H9 (cell line): ENCODE measurements around the gene PBX1. TPM values are rescaled to one million over a fixed set of nuclear protein-coding genes. Genes with fewer than 3 reads are reported as not detected.

Source experiments
- DNase-seq: peaks from one replicate; pipeline ENCODE4 v3.0.0-alpha.2; 2017
- H2AFZ ChIP-seq: one replicate; pipeline ENCODE4 v1.6.1; 2013; ENCODE audit warnings: mild to moderate bottlenecking, low read length, control low read depth, moderate library complexity
- H2AK5ac ChIP-seq: 2 replicates; pipeline ENCODE4 v1.6.1; 2013; ENCODE audit warnings: low read length, control low read depth, mixed read lengths; ENCODE audit not compliant: insufficient read length
- H2BK120ac ChIP-seq: one replicate; pipeline ENCODE4 v1.6.1; 2013; ENCODE audit warnings: low read depth, mild to moderate bottlenecking, low read length, control low read depth, inconsistent platforms; ENCODE audit not compliant: poor library complexity, severe bottlenecking
- H2BK12ac ChIP-seq: 2 replicates; pipeline ENCODE4 v1.6.1; 2013; ENCODE audit warnings: low read length, control low read depth, mixed read lengths, low read depth; ENCODE audit not compliant: insufficient read length
- H2BK15ac ChIP-seq: 2 replicates; pipeline ENCODE4 v1.6.1; 2013; ENCODE audit warnings: low read depth, low read length, control low read depth
- H2BK20ac ChIP-seq: one replicate; pipeline ENCODE4 v1.6.1; 2013; ENCODE audit warnings: low read depth, mild to moderate bottlenecking, low read length, control low read depth, inconsistent platforms; ENCODE audit not compliant: poor library complexity, severe bottlenecking
- H2BK5ac ChIP-seq: 2 replicates; pipeline ENCODE4 v1.6.1; 2013; ENCODE audit warnings: low read length, control low read depth, mixed read lengths; ENCODE audit not compliant: insufficient read length
- H3K14ac ChIP-seq: 2 replicates; pipeline ENCODE4 v1.6.1; 2013; ENCODE audit warnings: low read length, control low read depth; ENCODE audit not compliant: insufficient read depth
- H3K18ac ChIP-seq: 2 replicates; pipeline ENCODE4 v1.6.1; 2013; ENCODE audit warnings: low read depth, mild to moderate bottlenecking, mixed read lengths, low read length, control low read depth; ENCODE audit not compliant: insufficient read length
- H3K23ac ChIP-seq: 2 replicates; pipeline ENCODE4 v1.6.1; 2013; ENCODE audit warnings: low read length, control low read depth, mixed read lengths, low read depth; ENCODE audit not compliant: insufficient read length
- H3K23me2 ChIP-seq: 2 replicates; pipeline ENCODE4 v1.6.1; 2013; ENCODE audit warnings: low read depth, mild to moderate bottlenecking, mixed read lengths, low read length, control low read depth; ENCODE audit not compliant: insufficient read length, poor library complexity, severe bottlenecking
- H3K27ac ChIP-seq: 2 replicates; pipeline ENCODE4 v1.5.1; 2013; ENCODE audit warnings: low read length, control low read depth, mixed read lengths, low read depth; ENCODE audit not compliant: insufficient read length
- H3K27me3 ChIP-seq: 2 replicates; pipeline ENCODE4 v1.6.1; 2013; ENCODE audit warnings: low read length, control low read depth, inconsistent platforms; ENCODE audit not compliant: insufficient read depth
- H3K4ac ChIP-seq: 2 replicates; pipeline ENCODE4 v1.6.1; 2013; ENCODE audit warnings: low read depth, mild to moderate bottlenecking, control low read depth, inconsistent platforms, low read length, moderate library complexity
- H3K4me1 ChIP-seq: 2 replicates; pipeline ENCODE4 v1.6.1; 2013; ENCODE audit warnings: low read length, control low read depth, inconsistent platforms; ENCODE audit not compliant: insufficient read depth
- H3K4me2 ChIP-seq: 2 replicates; pipeline ENCODE4 v1.6.1; 2013; ENCODE audit warnings: low read length, control low read depth, mixed read lengths; ENCODE audit not compliant: insufficient read length, insufficient read depth
- H3K56ac ChIP-seq: 2 replicates; pipeline ENCODE4 v1.6.1; 2013; ENCODE audit warnings: low read depth, mild to moderate bottlenecking, mixed read lengths, low read length, control low read depth; ENCODE audit not compliant: insufficient read length
- H3K79me1 ChIP-seq: 2 replicates; pipeline ENCODE4 v1.6.1; 2013; ENCODE audit warnings: low read depth, mild to moderate bottlenecking, moderate library complexity, low read length, control low read depth, inconsistent platforms; ENCODE audit not compliant: insufficient read depth, poor library complexity, severe bottlenecking
- H3K79me2 ChIP-seq: 2 replicates; pipeline ENCODE4 v1.6.1; 2013; ENCODE audit warnings: low read length, control low read depth, inconsistent platforms; ENCODE audit not compliant: insufficient read depth
- H3K9ac ChIP-seq: 2 replicates; pipeline ENCODE4 v1.6.1; 2013; ENCODE audit warnings: low read length, control low read depth, mixed read lengths; ENCODE audit not compliant: insufficient read length; ENCODE audit errors: extremely low read depth
- H3K9me3 ChIP-seq: one replicate; pipeline ENCODE4 v1.6.1; 2013; ENCODE audit warnings: low read depth, low read length, inconsistent platforms; ENCODE audit not compliant: control insufficient read depth
- H3T11ph ChIP-seq: one replicate; pipeline ENCODE4 v1.6.1; 2013; ENCODE audit warnings: mild to moderate bottlenecking, low read length, control low read depth, inconsistent platforms
- H4K20me1 ChIP-seq: one replicate; pipeline ENCODE4 v1.6.1; 2013; ENCODE audit not compliant: control insufficient read depth, insufficient read length, insufficient read depth
- H4K5ac ChIP-seq: 2 replicates; pipeline ENCODE4 v1.6.1; 2013; ENCODE audit warnings: low read depth, mild to moderate bottlenecking, mixed read lengths, low read length, control low read depth; ENCODE audit not compliant: insufficient read length
- H4K8ac ChIP-seq: replicated peaks from 2 replicates; pipeline ENCODE4 v1.6.1; 2013; ENCODE audit warnings: low read length, control low read depth, mixed read lengths, low read depth; ENCODE audit not compliant: insufficient read length
- H4K91ac ChIP-seq: 2 replicates; pipeline ENCODE4 v1.6.1; 2013; ENCODE audit warnings: low read depth, mild to moderate bottlenecking, moderate library complexity, mixed read lengths, low read length, control low read depth; ENCODE audit not compliant: insufficient read length
- H3K27ac Mint-ChIP-seq, 3 experiments: 2 replicates in 2 of 3; 3 replicates in 1 of 3; pipeline ENCODE4 v1.8.0; 2020 to 2021; ENCODE audit warnings: mixed read lengths in 3 of 3, mild to moderate bottlenecking in 1 of 3, moderate library complexity in 1 of 3
- H3K27me3 Mint-ChIP-seq: 2 replicates; pipeline ENCODE4 v1.8.0; 2021; ENCODE audit warnings: low read depth, mild to moderate bottlenecking, moderate library complexity, mixed read lengths
- H3K36me3 Mint-ChIP-seq, 3 experiments: 2 replicates in 2 of 3; 3 replicates in 1 of 3; pipeline ENCODE4 v1.8.0; 2020 to 2021; ENCODE audit warnings: low read depth in 3 of 3, mixed read lengths in 3 of 3; ENCODE audit not compliant: insufficient read depth in 1 of 3
- H3K4me1 Mint-ChIP-seq, 2 experiments: 2 replicates each; pipeline ENCODE4 v1.8.0; 2020; ENCODE audit warnings: mixed read lengths in 2 of 2
- H3K4me3 Mint-ChIP-seq, 2 experiments: 2 replicates in 1 of 2; 3 replicates in 1 of 2; pipeline ENCODE4 v1.8.0; 2020 to 2021; ENCODE audit warnings: mild to moderate bottlenecking in 2 of 2, mixed read lengths in 2 of 2, moderate library complexity in 1 of 2
- H3K9me3 Mint-ChIP-seq, 2 experiments: 2 replicates in 1 of 2; 3 replicates in 1 of 2; pipeline ENCODE4 v1.8.0; 2020; ENCODE audit warnings: mild to moderate bottlenecking in 2 of 2, mixed read lengths in 2 of 2, moderate library complexity in 1 of 2
- CTCF ChIP-seq: fragments of 200-600 bp; sonication (generic); conservative IDR thresholded peaks from 3 replicates; pipeline ENCODE4 v1.8.0; 2021; ENCODE audit warnings: antibody characterized with exemption, mild to moderate bottlenecking
- WGBS: extraction: QIAGEN DNeasy Blood & Tissue Kit; methylation state at CpG from one replicate; pipeline ENCODE4 v1.1.7; 2013; ENCODE audit warnings: missing lambda C conversion rate, low lambda C conversion rate, mixed read lengths; ENCODE audit not compliant: insufficient read length; ENCODE audit errors: extremely low coverage; 5-methylcytosine and 5-hydroxymethylcytosine counted together
- total RNA-seq: library from RNA; stranded (reverse); gene quantifications from 2 replicates; pipeline ENCODE4 v1.2.1, GENCODE V29; 2021

The PBX1 gene
- total RNA-seq, 1 experiment from 2014 or later, result 142 TPM

GRCh38 chr1:164571333-164571732 is 12.3 kb downstream of the PBX1 start:
- Histone ChIP-seq H2AK5ac (no peak overlapping the region), H3K4ac (no peak overlapping the region), H3K9me3 (no peaks in the 10 kb centered on the region), H3K4me1 (peaks cover 5% of the 10 kb centered on the region), H4K8ac (no peak overlapping the region), H2BK5ac (no peak overlapping the region), H3K18ac (no peak overlapping the region), H3K56ac (no peak overlapping the region), H4K91ac (no peak overlapping the region), H3K79me2 (peaks cover 23% of the 10 kb centered on the region; the same call in 1 of the 2 replicates), H3K23me2 (no peaks in the 10 kb centered on the region), H3K27me3 (no peaks in the 10 kb centered on the region), H2BK15ac (no peak overlapping the region), H3K4me2 (no peak overlapping the region), H3T11ph (no peak overlapping the region), H2BK120ac (no peak overlapping the region), H2BK20ac (no peak overlapping the region), H3K27ac (no peak overlapping the region), H3K23ac (no peak overlapping the region), H4K5ac (no peak overlapping the region), H4K20me1 (no peaks in the 10 kb centered on the region), H3K14ac (no peak overlapping the region), H2BK12ac (no peak overlapping the region), H2AFZ (no peak overlapping the region), H3K9ac (no peak overlapping the region), H3K79me1 (no peaks in the 10 kb centered on the region)
- TF ChIP-seq CTCF, result no peak
- no peaks in the 10 kb centered on the region; the same call in 1 of the 2 replicates for H3K27me3 Mint-ChIP-seq
- H3K4me1 Mint-ChIP-seq, result peaks cover 59 to 66% of the 10 kb centered on the region in 2 experiments
- H3K36me3 Mint-ChIP-seq, result peaks cover 47 to 68% (median 57%) of the 10 kb centered on the region in 3 experiments
- H3K9me3 Mint-ChIP-seq, result peaks cover 11 to 12% of the 10 kb centered on the region in 2 experiments
- H3K4me3 Mint-ChIP-seq, result no peak overlapping the region
- DNase-seq, result no peak
- no CpG with 5 or more reads among the region's 3 CpGs for WGBS
- no peak overlapping the region for H3K27ac Mint-ChIP-seq
